Measurements from ENCODE around the gene ZNF776.
"Not testable (repeated sequence)": the region's sequence is repeated elsewhere in the genome, so short reads cannot be mapped to it uniquely, and the experiment has no call there.

- TF ChIP-seq CTCF (conservative IDR thresholded peaks at IDR 0.05 in 1 of 2, IDR thresholded peaks at IDR 0.05 in 1 of 2; ENCODE audit: extremely low read depth in 1 of 2, insufficient read depth in 1 of 2, low read depth in 1 of 2, low read length in 2 of 2); EZH2 (IDR thresholded peaks at IDR 0.05; ENCODE audit: borderline replicate concordance, low read length): not testable (repeated sequence)
Observed at GRCh38 chr19:57796580-57796979, 50.0 kb downstream of the ZNF776 start.

Measured in mammary epithelial cell (primary cell).